Measurements from ENCODE around the gene RMND1.
"Not testable (repeated sequence)": the region's sequence is repeated elsewhere in the genome, so short reads cannot be mapped to it uniquely, and the experiment has no call there.

Gene RMND1

DNA sequence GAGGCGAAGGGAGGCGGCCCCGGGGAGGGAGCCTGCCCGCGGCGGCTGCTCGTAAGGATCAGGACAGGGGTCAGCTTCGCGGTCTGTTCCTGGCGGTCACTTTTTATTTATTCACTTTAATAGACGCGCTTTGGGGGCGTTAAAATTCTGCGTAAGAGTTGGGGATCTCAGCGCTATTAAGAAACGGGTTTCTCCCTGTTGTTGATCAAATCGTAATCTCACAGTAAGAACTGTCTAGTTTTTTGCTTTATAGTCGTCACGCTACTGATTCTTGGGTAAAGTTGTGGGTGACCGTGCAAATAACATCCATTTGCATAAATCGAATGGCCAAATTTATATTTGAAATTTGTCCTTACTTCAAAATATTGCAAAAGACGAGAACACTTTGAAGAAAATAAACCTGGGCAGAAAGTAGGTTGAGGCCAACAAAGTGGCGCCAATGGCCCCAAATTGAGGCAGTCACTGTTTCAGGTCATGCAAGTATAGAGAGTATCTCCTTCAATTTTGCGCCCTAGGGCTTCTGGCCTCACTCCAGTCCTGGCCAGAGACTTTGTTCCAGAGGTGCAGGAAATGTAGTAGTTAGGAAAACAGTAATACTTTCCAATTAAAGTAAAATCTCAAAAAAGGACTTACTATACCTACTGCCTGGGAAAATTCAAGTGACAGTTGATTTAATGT lies 963 bp upstream of the RMND1 start:
- TF ChIP-seq, protein P1, sequence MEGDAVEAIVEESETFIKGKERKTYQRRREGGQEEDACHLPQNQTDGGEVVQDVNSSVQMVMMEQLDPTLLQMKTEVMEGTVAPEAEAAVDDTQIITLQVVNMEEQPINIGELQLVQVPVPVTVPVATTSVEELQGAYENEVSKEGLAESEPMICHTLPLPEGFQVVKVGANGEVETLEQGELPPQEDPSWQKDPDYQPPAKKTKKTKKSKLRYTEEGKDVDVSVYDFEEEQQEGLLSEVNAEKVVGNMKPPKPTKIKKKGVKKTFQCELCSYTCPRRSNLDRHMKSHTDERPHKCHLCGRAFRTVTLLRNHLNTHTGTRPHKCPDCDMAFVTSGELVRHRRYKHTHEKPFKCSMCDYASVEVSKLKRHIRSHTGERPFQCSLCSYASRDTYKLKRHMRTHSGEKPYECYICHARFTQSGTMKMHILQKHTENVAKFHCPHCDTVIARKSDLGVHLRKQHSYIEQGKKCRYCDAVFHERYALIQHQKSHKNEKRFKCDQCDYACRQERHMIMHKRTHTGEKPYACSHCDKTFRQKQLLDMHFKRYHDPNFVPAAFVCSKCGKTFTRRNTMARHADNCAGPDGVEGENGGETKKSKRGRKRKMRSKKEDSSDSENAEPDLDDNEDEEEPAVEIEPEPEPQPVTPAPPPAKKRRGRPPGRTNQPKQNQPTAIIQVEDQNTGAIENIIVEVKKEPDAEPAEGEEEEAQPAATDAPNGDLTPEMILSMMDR (conservative IDR thresholded peaks at IDR 0.05; ENCODE audit: low read depth, low read length) = no peak
- no peak overlapping the region for H3K4me3 ChIP-seq (IDR thresholded peaks at IDR 0.05; ENCODE audit: insufficient read depth, low read depth, low read length)
- peak overlapping the region; percentile 57 for H3K9ac ChIP-seq
- peak overlapping the region; percentile 69 for H2AFZ ChIP-seq (ENCODE audit: low read depth)
- H3K27ac ChIP-seq = peak overlapping the region; percentile 59
- H3K4me1 ChIP-seq (ENCODE audit: low read depth, poor library complexity, severe bottlenecking) = peaks cover 22% of the 10 kb centered on the region
- no peaks in the 10 kb centered on the region for H3K27me3 ChIP-seq (ENCODE audit: insufficient read depth, low read depth)
- H4K20me1 ChIP-seq (ENCODE audit: insufficient read depth) = no peaks in the 10 kb centered on the region
- H3K36me3 ChIP-seq (ENCODE audit: insufficient read depth) = no peaks in the 10 kb centered on the region
- H3K79me2 ChIP-seq (ENCODE audit: insufficient read depth, low read depth) = peaks cover 36% of the 10 kb centered on the region
- peak overlapping the region; percentile 89 for H3K4me2 ChIP-seq

DNA sequence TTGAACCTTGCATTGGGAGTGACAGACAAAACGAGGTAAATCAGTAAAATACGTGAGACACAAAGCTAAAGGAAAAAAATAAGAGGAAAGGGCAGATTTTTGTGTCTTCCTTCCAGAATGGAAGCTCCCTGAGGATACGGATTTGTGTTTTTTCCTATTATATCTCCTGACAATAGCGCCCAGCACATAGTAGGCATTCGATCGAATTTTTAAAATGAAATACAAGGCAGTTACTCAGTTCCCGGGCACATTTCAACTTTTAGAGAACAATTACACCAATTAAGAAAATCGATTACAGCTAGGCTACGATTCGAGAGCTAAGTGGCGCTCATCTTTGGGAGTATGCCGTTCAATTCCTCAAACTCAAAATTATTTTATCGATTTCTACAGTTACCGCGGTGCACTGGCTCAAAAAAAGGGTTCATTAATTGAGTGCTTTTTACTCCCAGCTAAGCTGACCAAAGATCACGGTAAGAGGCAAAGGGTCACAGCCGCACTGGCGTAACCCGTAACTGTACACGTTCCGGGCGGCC lies 443 bp downstream of the RMND1 start:
- peak overlapping the region; percentile 85 for H3K4me2 ChIP-seq
- TF ChIP-seq, protein P1 (conservative IDR thresholded peaks at IDR 0.05; ENCODE audit: low read depth, low read length) = no peak
- peaks cover 38% of the 10 kb centered on the region for H3K79me2 ChIP-seq (ENCODE audit: insufficient read depth, low read depth)
- peak overlapping the region; percentile 83 for H2AFZ ChIP-seq (ENCODE audit: low read depth)
- H3K36me3 ChIP-seq (ENCODE audit: insufficient read depth) = no peaks in the 10 kb centered on the region
- H3K27ac ChIP-seq = no peak overlapping the region
- no peak overlapping the region for H3K4me3 ChIP-seq (IDR thresholded peaks at IDR 0.05; ENCODE audit: insufficient read depth, low read depth, low read length)
- peaks cover 22% of the 10 kb centered on the region for H3K4me1 ChIP-seq (ENCODE audit: low read depth, poor library complexity, severe bottlenecking)
- no peaks in the 10 kb centered on the region for H4K20me1 ChIP-seq (ENCODE audit: insufficient read depth)
- peak overlapping the region; percentile 28; the same call in 1 of the 2 replicates for H3K9ac ChIP-seq
- no peaks in the 10 kb centered on the region for H3K27me3 ChIP-seq (ENCODE audit: insufficient read depth, low read depth)

DNA sequence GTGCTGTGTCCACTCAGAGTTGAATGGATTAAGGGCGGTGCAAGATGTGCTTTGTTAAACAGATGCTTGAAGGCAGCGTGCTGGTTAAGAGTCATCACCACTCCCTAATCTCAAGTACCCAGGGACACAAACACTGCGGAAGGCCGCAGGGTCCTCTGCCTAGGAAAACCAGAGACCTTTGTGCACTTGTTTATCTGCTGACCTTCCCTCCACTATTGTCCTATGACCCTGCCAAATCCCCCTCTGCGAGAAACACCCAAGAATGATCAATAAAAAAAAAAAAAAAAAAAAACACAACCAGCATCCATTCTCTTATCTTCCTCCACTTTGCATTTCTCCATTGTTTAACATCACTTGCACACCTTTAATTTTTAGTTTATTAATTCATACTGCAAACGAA lies 998 bp downstream of the RMND1 start:
- Histone ChIP-seq H3K4me2 (peak overlapping the region; percentile 85), H3K4me1 (ENCODE audit: low read depth, poor library complexity, severe bottlenecking) (peaks cover 22% of the 10 kb centered on the region), H3K79me2 (ENCODE audit: insufficient read depth, low read depth) (peaks cover 44% of the 10 kb centered on the region)
- H3K27me3 ChIP-seq (ENCODE audit: insufficient read depth, low read depth); H2AFZ ChIP-seq (ENCODE audit: low read depth); H4K20me1 ChIP-seq (ENCODE audit: insufficient read depth); H3K27ac ChIP-seq; H3K36me3 ChIP-seq (ENCODE audit: insufficient read depth); H3K9ac ChIP-seq; H3K4me3 ChIP-seq (IDR thresholded peaks at IDR 0.05; ENCODE audit: insufficient read depth, low read depth, low read length): not testable (repeated sequence)

DNA sequence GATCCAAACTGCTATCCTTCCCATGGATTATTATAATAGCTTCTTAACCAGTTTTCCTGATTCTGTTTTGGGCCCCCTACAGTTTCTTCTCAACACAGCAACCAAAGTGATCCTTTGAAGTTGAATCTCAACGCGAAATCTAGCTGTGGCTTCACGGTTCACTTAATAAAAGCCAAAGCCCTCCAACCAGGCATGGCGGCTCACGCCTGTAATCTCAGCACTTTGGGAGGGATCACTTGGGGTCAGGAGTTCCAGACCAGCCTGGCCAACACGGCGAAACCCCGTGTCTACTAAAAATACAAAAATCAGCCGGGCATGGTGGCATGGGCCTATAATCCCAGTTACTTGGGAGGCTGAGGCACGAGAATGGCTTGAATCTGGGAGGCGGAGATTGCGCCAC lies 3.3 kb downstream of the RMND1 start:
- peaks cover 8% of the 10 kb centered on the region for H3K4me1 ChIP-seq (ENCODE audit: low read depth, poor library complexity, severe bottlenecking)
- H3K36me3 ChIP-seq (ENCODE audit: insufficient read depth) = no peaks in the 10 kb centered on the region
- H3K27ac ChIP-seq = no peak overlapping the region
- TF ChIP-seq, protein P1 (conservative IDR thresholded peaks at IDR 0.05; ENCODE audit: low read depth, low read length) = no peak
- no peaks in the 10 kb centered on the region for H3K27me3 ChIP-seq (ENCODE audit: insufficient read depth, low read depth)
- H3K4me2 ChIP-seq = no peak overlapping the region
- H4K20me1 ChIP-seq (ENCODE audit: insufficient read depth) = no peaks in the 10 kb centered on the region; the same call in 1 of the 2 replicates
- H2AFZ ChIP-seq (ENCODE audit: low read depth) = no peak overlapping the region
- H3K79me2 ChIP-seq (ENCODE audit: insufficient read depth, low read depth) = peaks cover 35% of the 10 kb centered on the region; the same call in 1 of the 2 replicates
- no peak overlapping the region for H3K9ac ChIP-seq
- H3K4me3 ChIP-seq (IDR thresholded peaks at IDR 0.05; ENCODE audit: insufficient read depth, low read depth, low read length) = no peak overlapping the region

DNA sequence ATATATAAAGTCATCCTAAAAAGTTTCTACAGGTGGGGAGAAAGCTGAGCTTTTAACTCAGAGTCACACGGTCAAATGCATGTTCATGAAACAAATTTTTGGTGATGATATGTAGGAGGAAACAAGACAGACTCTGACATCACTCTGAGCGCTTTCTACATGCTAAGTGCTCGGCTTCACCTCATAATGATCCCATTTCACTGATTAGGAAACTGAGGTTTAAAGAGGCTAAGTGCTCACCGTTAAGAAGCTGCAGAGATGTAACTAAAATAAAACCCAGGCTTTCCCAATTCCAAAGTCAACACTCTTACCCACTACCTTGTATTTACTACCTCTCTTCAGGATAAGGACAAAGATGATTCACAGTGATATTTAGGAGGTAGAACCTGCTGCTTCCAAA lies 4.7 kb downstream of the RMND1 start:
- Histone ChIP-seq H4K20me1 (ENCODE audit: insufficient read depth) (no peaks in the 10 kb centered on the region; the same call in 1 of the 2 replicates), H3K9ac (no peak overlapping the region), H3K79me2 (ENCODE audit: insufficient read depth, low read depth) (peaks cover 27% of the 10 kb centered on the region; the same call in 1 of the 2 replicates), H3K27me3 (ENCODE audit: insufficient read depth, low read depth) (no peaks in the 10 kb centered on the region), H3K27ac (no peak overlapping the region), H2AFZ (ENCODE audit: low read depth) (no peak overlapping the region), H3K36me3 (ENCODE audit: insufficient read depth) (no peaks in the 10 kb centered on the region), H3K4me3 (IDR thresholded peaks at IDR 0.05; ENCODE audit: insufficient read depth, low read depth, low read length) (no peak overlapping the region), H3K4me1 (ENCODE audit: low read depth, poor library complexity, severe bottlenecking) (peaks cover 4% of the 10 kb centered on the region), H3K4me2 (no peak overlapping the region)
- TF ChIP-seq, protein P1 (conservative IDR thresholded peaks at IDR 0.05; ENCODE audit: low read depth, low read length) = no peak
